Right lobe of liver (tissue), 6 donors: ENCODE measurements around the gene MEGF8. TPM values are rescaled to one million over a fixed set of nuclear protein-coding genes. Genes with fewer than 3 reads are reported as not detected.

Experiments
- ATAC-seq, 4 donors: fragments of 200-7000 bp; cut with Tn5 transposase; one replicate each; pipeline ENCODE4 v1.9.1; 2020; ENCODE audit warnings: mild to moderate bottlenecking in 4 of 4, moderate library complexity in 4 of 4
- DNase-seq, 3 donors: peaks; one replicate each; pipeline ENCODE4 v3.0.0-alpha.2; 2020
- H3K27ac ChIP-seq, 3 donors: fragments of 200-600 bp; one replicate each; pipeline ENCODE4 v1.8.0; 2022
- H3K27me3 ChIP-seq, 2 donors: fragments of 200-600 bp; one replicate each; pipeline ENCODE4 v1.8.0; 2022
- H3K36me3 ChIP-seq, 4 donors: fragments of 200-600 bp; sonication (generic) in 1 of 4; one replicate each; pipeline versions ENCODE4 v1.5.1 to v1.8.0; 2017 to 2022; ENCODE audit warnings: control low read depth in 1 of 4
- H3K4me1 ChIP-seq, 4 donors: fragments of 200-600 bp; sonication (generic) in 1 of 4; one replicate each; pipeline versions ENCODE4 v1.5.1 to v1.8.0; 2017 to 2022; ENCODE audit warnings: control low read depth in 1 of 4
- H3K4me3 ChIP-seq, 3 donors: fragments of 200-600 bp; one replicate each; pipeline ENCODE4 v1.8.0; 2022
- H3K9me3 ChIP-seq, 4 donors: fragments of 200-600 bp; sonication (generic) in 1 of 4; one replicate each; pipeline versions ENCODE4 v1.5.1 to v1.8.0; 2017 to 2022; ENCODE audit warnings: control low read depth in 1 of 4
- POLR2A ChIP-seq: fragments of 450-650 bp; IDR thresholded peaks from one replicate; pipeline ENCODE4 v1.6.1; 2017; ENCODE audit warnings: antibody characterized with exemption, mild to moderate bottlenecking
- WGBS: methylation state at CpG from one replicate; pipeline ENCODE4 v1.1.6; 2018; ENCODE audit warnings: low coverage, low lambda C conversion rate; ENCODE audit not compliant: insufficient coverage; ENCODE audit errors: missing lambda C conversion rate; 5-methylcytosine and 5-hydroxymethylcytosine counted together
- intact Hi-C, 2 donors: fragments of 100-400 bp; cut with DNase I; formaldehyde crosslinking; loops; one replicate each; pipeline versions ENCODE4 v1.11.2 to v1.14.1; 2022
- total RNA-seq, 6 experiments: library from RNA; depleted of rRNA in 2 of 6; stranded (reverse); fragments of >200 nt in 2 of 6; fragmentation: NEBNext Ultra II Directional in 3 of 6; extraction: Animal tissue kit (Norgen Biotek cat#: 25700) in 3 of 6; gene quantifications; one replicate each; pipeline versions ENCODE4 v1.1.0 to v1.2.4, GENCODE V29; 2016 to 2023
- TF ChIP-seq, protein P1 (sequence below), 4 donors: fragments of 200-600 bp in 3 of 4; fragments of 450-650 bp in 1 of 4; IDR thresholded peaks; one replicate each; pipeline versions ENCODE4 v1.5.1 to v1.8.0; 2016 to 2022; ENCODE audit warnings: antibody characterized with exemption in 4 of 4, mild to moderate bottlenecking in 2 of 4
- donor health status: DM: no; HTN: yes; CAD: no.
- donor health status: DM: no; HTN: no; CAD: no.
- donor health status: DM: no; HTN: no; CAD: no.
- donor health status: DM: no; HTN: yes; CAD: no.
- donor health status: DM: no; HTN: yes; CAD: no.

The MEGF8 gene
- total RNA-seq, 6 experiments from 2014 or later = 5.5 to 11.0 (median 8.7) TPM

DNA sequence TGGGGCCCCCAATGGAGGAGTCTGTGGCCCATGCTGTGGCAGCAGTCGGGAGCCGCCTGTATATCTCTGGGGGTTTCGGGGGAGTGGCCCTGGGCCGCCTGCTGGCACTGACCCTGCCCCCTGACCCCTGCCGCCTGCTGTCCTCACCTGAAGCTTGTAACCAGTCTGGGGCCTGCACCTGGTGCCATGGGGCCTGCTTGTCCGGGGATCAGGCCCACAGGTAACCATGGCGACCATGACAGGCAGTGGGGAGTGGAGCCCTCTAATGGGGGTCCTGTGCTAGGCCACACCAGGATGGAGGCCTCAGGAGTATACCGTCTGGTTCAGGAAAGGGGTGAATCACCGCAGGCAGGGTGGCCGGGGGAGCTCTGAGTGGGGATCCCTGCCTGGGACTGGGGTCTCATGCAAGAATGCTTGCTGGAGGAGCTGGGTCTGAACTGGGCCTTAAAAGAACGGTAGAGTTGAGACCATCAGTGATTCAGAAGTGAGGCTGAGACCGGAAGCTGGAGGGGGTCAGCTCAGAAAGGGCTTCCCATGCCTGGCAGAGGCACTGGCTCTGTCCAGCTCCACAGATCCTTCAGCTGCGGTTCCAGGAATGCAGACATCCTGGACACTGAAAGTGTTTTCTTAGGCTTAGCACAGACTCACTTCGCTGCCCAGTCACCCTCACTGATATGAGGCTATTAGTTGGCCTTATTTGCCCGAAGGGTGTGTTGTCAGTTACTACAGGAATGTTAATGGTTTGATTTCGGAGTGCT lies 35.5 kb downstream of the MEGF8 start:
- H3K9me3 ChIP-seq = peaks cover 0 to 5% (median 0%) of the 10 kb centered on the region in 4 donors
- peaks cover 0 to 4% (median 1%) of the 10 kb centered on the region in 4 donors for H3K36me3 ChIP-seq
- H3K4me3 ChIP-seq = no peak overlapping the region
- ATAC-seq = no peak
- TF ChIP-seq, protein P1, sequence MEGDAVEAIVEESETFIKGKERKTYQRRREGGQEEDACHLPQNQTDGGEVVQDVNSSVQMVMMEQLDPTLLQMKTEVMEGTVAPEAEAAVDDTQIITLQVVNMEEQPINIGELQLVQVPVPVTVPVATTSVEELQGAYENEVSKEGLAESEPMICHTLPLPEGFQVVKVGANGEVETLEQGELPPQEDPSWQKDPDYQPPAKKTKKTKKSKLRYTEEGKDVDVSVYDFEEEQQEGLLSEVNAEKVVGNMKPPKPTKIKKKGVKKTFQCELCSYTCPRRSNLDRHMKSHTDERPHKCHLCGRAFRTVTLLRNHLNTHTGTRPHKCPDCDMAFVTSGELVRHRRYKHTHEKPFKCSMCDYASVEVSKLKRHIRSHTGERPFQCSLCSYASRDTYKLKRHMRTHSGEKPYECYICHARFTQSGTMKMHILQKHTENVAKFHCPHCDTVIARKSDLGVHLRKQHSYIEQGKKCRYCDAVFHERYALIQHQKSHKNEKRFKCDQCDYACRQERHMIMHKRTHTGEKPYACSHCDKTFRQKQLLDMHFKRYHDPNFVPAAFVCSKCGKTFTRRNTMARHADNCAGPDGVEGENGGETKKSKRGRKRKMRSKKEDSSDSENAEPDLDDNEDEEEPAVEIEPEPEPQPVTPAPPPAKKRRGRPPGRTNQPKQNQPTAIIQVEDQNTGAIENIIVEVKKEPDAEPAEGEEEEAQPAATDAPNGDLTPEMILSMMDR (IDR thresholded peaks at IDR 0.05) = no peak
- no peak for TF ChIP-seq POLR2A
- no peaks in the 10 kb centered on the region for H3K4me1 ChIP-seq
- H3K27me3 ChIP-seq = no peaks in the 10 kb centered on the region
- 90% methylated on average over 3 of the region's 16 CpGs for WGBS
- no peak for DNase-seq
- intact Hi-C loops = no loop called here
- no peak overlapping the region for H3K27ac ChIP-seq

DNA sequence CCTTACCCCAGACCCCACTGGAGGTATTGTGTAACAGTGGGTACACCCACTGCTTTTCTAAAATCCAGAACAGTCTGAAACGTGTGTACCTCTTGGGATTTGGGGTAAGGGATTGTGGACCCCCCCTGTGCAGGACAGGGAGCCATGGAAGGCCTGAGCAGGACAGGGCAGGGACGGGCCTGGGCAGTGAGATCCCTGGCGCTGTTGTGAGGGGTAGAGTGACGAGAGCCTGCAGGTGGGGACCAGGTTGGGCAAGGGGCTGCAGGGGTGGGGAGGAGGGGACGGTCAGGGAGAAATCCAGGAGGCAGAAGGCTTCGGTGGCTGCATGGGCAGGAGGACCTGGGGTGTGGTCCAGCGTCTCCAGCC lies 36.1 kb downstream of the MEGF8 start:
- Histone ChIP-seq H3K4me1 (no peaks in the 10 kb centered on the region), H3K27ac (no peak overlapping the region), H3K27me3 (no peaks in the 10 kb centered on the region), H3K9me3 (peaks cover 0 to 5% (median 0%) of the 10 kb centered on the region in 4 donors), H3K4me3 (no peak overlapping the region), H3K36me3 (peaks cover 0 to 4% (median 0%) of the 10 kb centered on the region in 4 donors)
- no peak for TF ChIP-seq POLR2A
- TF ChIP-seq, protein P1 (IDR thresholded peaks at IDR 0.05) = no peak
- intact Hi-C loops = no loop called here
- ATAC-seq (no peak), DNase-seq (no peak)
- 93% methylated on average over 4 of the region's 7 CpGs for WGBS

DNA sequence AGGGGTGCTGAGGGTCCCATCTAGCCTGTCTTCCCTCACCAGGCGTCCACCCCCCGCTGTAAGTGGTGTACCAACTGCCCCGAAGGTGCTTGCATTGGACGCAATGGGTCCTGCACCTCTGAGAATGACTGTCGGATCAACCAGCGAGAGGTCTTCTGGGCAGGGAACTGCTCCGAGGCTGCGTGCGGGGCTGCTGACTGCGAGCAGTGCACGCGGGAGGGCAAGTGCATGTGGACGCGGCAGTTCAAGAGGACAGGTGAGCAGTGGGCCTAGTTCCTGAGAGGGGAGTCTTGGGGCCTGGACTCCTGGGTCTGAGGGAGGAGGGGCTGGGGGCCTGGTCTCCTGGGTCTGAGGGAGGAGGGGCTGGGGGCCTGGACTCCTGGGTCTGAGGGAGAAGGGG lies 36.9 kb downstream of the MEGF8 start:
- WGBS = no CpG with 5 or more reads among the region's 14 CpGs
- Histone ChIP-seq H3K4me3 (no peak overlapping the region), H3K27ac (no peak overlapping the region), H3K9me3 (peaks cover 0 to 5% (median 0%) of the 10 kb centered on the region in 4 donors), H3K27me3 (no peaks in the 10 kb centered on the region), H3K4me1 (no peaks in the 10 kb centered on the region), H3K36me3 (peaks cover 0 to 4% (median 0%) of the 10 kb centered on the region in 4 donors)
- DNase-seq (peak in 1 of 3 donors; percentile 52), ATAC-seq (no peak)
- TF ChIP-seq POLR2A = no peak
- TF ChIP-seq, protein P1 (IDR thresholded peaks at IDR 0.05) = no peak
- intact Hi-C loops = no loop called here

DNA sequence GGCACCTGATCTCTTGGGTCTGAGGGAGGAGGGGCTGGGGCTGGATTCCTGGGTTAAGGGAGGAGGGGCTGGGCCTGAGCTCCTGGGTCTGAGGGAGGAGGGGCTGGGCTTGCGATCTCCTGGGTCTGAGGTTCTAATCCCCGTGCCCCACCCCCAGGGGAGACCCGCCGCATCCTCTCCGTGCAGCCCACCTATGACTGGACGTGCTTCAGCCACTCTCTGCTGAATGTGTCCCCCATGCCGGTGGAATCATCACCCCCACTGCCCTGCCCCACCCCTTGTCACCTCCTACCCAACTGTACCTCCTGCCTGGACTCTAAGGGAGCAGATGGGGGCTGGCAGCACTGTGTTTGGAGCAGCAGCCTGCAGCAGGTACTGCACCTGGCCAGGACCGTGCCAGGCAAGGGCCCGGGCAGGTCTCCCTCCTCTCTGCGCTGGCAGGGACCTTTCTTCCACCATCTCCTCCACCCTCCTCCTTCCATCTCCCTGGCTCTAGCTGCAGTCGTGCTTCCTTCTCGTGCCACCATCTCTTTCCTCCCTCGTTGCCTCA lies 37.5 kb downstream of the MEGF8 start:
- TF ChIP-seq, protein P1 (IDR thresholded peaks at IDR 0.05) = no peak
- no peak for TF ChIP-seq POLR2A
- H3K4me1 ChIP-seq = no peaks in the 10 kb centered on the region
- peaks cover 0 to 5% (median 0%) of the 10 kb centered on the region in 4 donors for H3K9me3 ChIP-seq
- ATAC-seq (no peak), DNase-seq (no peak)
- peaks cover 0 to 4% (median 0%) of the 10 kb centered on the region in 4 donors for H3K36me3 ChIP-seq
- intact Hi-C loops = no loop called here
- H3K27ac ChIP-seq = no peak overlapping the region
- H3K27me3 ChIP-seq = no peaks in the 10 kb centered on the region
- 89% methylated on average over 6 of the region's 13 CpGs for WGBS
- no peak overlapping the region for H3K4me3 ChIP-seq
